GM23338 (cell line): ENCODE measurements around the gene DENND11. TPM values are rescaled to one million over a fixed set of nuclear protein-coding genes. Genes with fewer than 3 reads are reported as not detected.

Experiments used
- ATAC-seq: fragments of 200-7000 bp; cut with Tn5 transposase; 3 replicates; pipeline ENCODE4 v1.9.1; 2020
- DNase-seq: peaks from one replicate; pipeline ENCODE4 v3.0.0-alpha.2; 2015; ENCODE audit warnings: low spot score
- H2AFZ ChIP-seq: fragments of 200-600 bp; sonication (generic); 2 replicates; pipeline ENCODE4 v1.8.0; 2016; ENCODE audit warnings: antibody characterized with exemption, mild to moderate bottlenecking, moderate library complexity
- H3F3A ChIP-seq: fragments of 200-600 bp; sonication (generic); replicated peaks from 2 replicates; pipeline ENCODE4 v1.8.0; 2017; ENCODE audit warnings: antibody characterized with exemption, mixed run types, low read depth
- H3K27ac ChIP-seq: fragments of 200-600 bp; sonication (generic); 2 replicates; pipeline ENCODE4 v1.6.1; 2016; ENCODE audit warnings: low read depth
- H3K27me3 ChIP-seq: fragments of 200-600 bp; sonication (generic); 2 replicates; pipeline ENCODE4 v1.8.0; 2016; ENCODE audit warnings: mild to moderate bottlenecking, mixed run types, moderate library complexity; ENCODE audit not compliant: insufficient read depth
- H3K36me3 ChIP-seq: fragments of 200-600 bp; sonication (generic); 2 replicates; pipeline ENCODE4 v1.8.0; 2016; ENCODE audit warnings: mild to moderate bottlenecking; ENCODE audit not compliant: insufficient read depth
- H3K4me1 ChIP-seq: fragments of 200-600 bp; sonication (generic); 2 replicates; pipeline ENCODE4 v1.8.0; 2016; ENCODE audit warnings: mild to moderate bottlenecking, moderate library complexity; ENCODE audit not compliant: insufficient read depth
- H3K4me2 ChIP-seq: fragments of 200-600 bp; sonication (generic); 2 replicates; pipeline ENCODE4 v1.7.1; 2017; ENCODE audit warnings: mixed run types
- H3K4me3 ChIP-seq: fragments of 200-600 bp; sonication (generic); 2 replicates; pipeline ENCODE4 v1.6.1; 2016; ENCODE audit warnings: mixed run types
- H3K79me2 ChIP-seq: fragments of 200-600 bp; sonication (generic); replicated peaks from 2 replicates; pipeline ENCODE4 v1.8.0; 2017; ENCODE audit warnings: mild to moderate bottlenecking; ENCODE audit not compliant: insufficient read depth
- H3K9me2 ChIP-seq: fragments of 200-600 bp; sonication (generic); 2 replicates; pipeline ENCODE4 v1.8.0; 2017; ENCODE audit not compliant: insufficient read depth
- H4K20me1 ChIP-seq: fragments of 200-600 bp; sonication (generic); replicated peaks from 2 replicates; pipeline ENCODE4 v1.8.0; 2017; ENCODE audit warnings: mild to moderate bottlenecking; ENCODE audit not compliant: insufficient read depth
- H3K27ac Mint-ChIP-seq: 2 replicates; pipeline ENCODE4 v1.8.0; 2020; ENCODE audit warnings: inconsistent platforms, mild to moderate bottlenecking, moderate library complexity, mixed read lengths
- H3K27me3 Mint-ChIP-seq: 3 replicates; pipeline ENCODE4 v1.8.0; 2022; ENCODE audit warnings: low read depth, mild to moderate bottlenecking, moderate library complexity, mixed read lengths, inconsistent platforms; ENCODE audit not compliant: insufficient read depth, poor library complexity
- H3K36me3 Mint-ChIP-seq: 3 replicates; pipeline ENCODE4 v1.8.0; 2021; ENCODE audit warnings: low read depth, mild to moderate bottlenecking, inconsistent platforms, moderate library complexity, mixed read lengths
- H3K4me1 Mint-ChIP-seq: 3 replicates; pipeline ENCODE4 v1.8.0; 2020; ENCODE audit warnings: mild to moderate bottlenecking, inconsistent platforms, mixed read lengths
- H3K4me3 Mint-ChIP-seq: 3 replicates; pipeline ENCODE4 v1.8.0; 2021; ENCODE audit warnings: moderate library complexity, mild to moderate bottlenecking, inconsistent platforms, mixed read lengths
- H3K9me3 Mint-ChIP-seq: 3 replicates; pipeline ENCODE4 v1.8.0; 2020; ENCODE audit warnings: moderate library complexity, mild to moderate bottlenecking, inconsistent platforms, mixed read lengths
- CREB1 ChIP-seq: fragments of 250-450 bp; sonication (Bioruptor Pico); IDR thresholded peaks from 2 replicates; pipeline ENCODE4 v1.5.0; 2020; ENCODE audit warnings: low read depth, mild to moderate bottlenecking, moderate library complexity
- ETS1 ChIP-seq: IDR thresholded peaks from 2 replicates; pipeline ENCODE4 v1.6.1; 2016; ENCODE audit warnings: antibody characterized with exemption
- EZH2 ChIP-seq: fragments of 200-600 bp; sonication (generic); IDR thresholded peaks from one replicate; pipeline ENCODE4 v1.8.0; 2017; ENCODE audit warnings: antibody characterized with exemption, mild to moderate bottlenecking, low read depth; ENCODE audit not compliant: unreplicated experiment
- JUNB ChIP-seq: IDR thresholded peaks from one replicate; pipeline ENCODE4 v1.6.1; 2016; ENCODE audit warnings: antibody characterized with exemption; ENCODE audit not compliant: unreplicated experiment
- NANOG ChIP-seq: IDR thresholded peaks from 2 replicates; pipeline ENCODE4 v1.6.1; 2016; ENCODE audit warnings: antibody characterized with exemption, borderline replicate concordance
- POLR2AphosphoS5 ChIP-seq: IDR thresholded peaks from 2 replicates; pipeline ENCODE4 v1.6.1; 2016; ENCODE audit warnings: antibody characterized with exemption, low read depth
- STAT1 ChIP-seq: IDR thresholded peaks from one replicate; pipeline ENCODE4 v1.6.1; 2016; ENCODE audit warnings: antibody characterized with exemption; ENCODE audit not compliant: unreplicated experiment
- ZNF114 ChIP-seq: fragments of 250-450 bp; sonication (Bioruptor Pico); IDR thresholded peaks from 2 replicates; pipeline ENCODE4 v1.5.0; 2020; ENCODE audit warnings: mild to moderate bottlenecking, moderate library complexity
- ZNF331 ChIP-seq: fragments of 250-450 bp; sonication (Bioruptor Pico); IDR thresholded peaks from 2 replicates; pipeline ENCODE4 v1.5.0; 2020; ENCODE audit warnings: low read depth, mild to moderate bottlenecking, moderate library complexity
- polyA plus RNA-seq: library from polyadenylated mRNA; unstranded; fragments of >200 nt; fragmentation: Nextera tagmentation; extraction: Ambion mirVana; gene quantifications from 2 replicates; pipeline ENCODE4 v1.2.1, GENCODE V29; 2016
- total RNA-seq: library from RNA; depleted of rRNA; stranded (reverse); fragments of >200 nt; shearing (Covaris generic); gene quantifications from 2 replicates; pipeline ENCODE4 v1.2.3, GENCODE V29; 2014
- TF ChIP-seq, protein P1 (sequence below), 2 experiments: fragments of 200-600 bp in 1 of 2; sonication (generic) in 1 of 2; conservative IDR thresholded peaks; 2 replicates each; pipeline versions ENCODE4 v1.5.1 to v1.6.1; 2016 to 2017; ENCODE audit warnings: antibody characterized with exemption in 2 of 2, low read depth in 2 of 2, mild to moderate bottlenecking in 2 of 2, moderate library complexity in 1 of 2
- TF ChIP-seq, protein P2 (sequence below): fragments of 250-450 bp; sonication (Bioruptor Pico); IDR thresholded peaks from 2 replicates; pipeline ENCODE4 v1.5.0; 2020; ENCODE audit warnings: mild to moderate bottlenecking, moderate library complexity

The DENND11 gene
- total and polyA plus RNA-seq, 2 experiments from 2014 or later: 5.1 to 29.5 TPM

GRCh38 chr7:141712603-141713255 lies 10.8 kb upstream of the DENND11 start:
- Mint-ChIP-seq H3K4me3 (no peak overlapping the region), H3K36me3 (no peaks in the 10 kb centered on the region), H3K4me1 (peaks cover 64% of the 10 kb centered on the region), H3K27ac (no peak overlapping the region), H3K27me3 (peaks cover 7% of the 10 kb centered on the region), H3K9me3 (no peaks in the 10 kb centered on the region)
- Histone ChIP-seq H3K79me2 (no peaks in the 10 kb centered on the region), H3K36me3 (no peaks in the 10 kb centered on the region), H2AFZ (no peak overlapping the region), H4K20me1 (no peaks in the 10 kb centered on the region), H3K9me2 (no peaks in the 10 kb centered on the region), H3K4me1 (peaks cover 47% of the 10 kb centered on the region), H3K4me3 (no peak overlapping the region), H3K27ac (no peak overlapping the region), H3F3A (no peaks in the 10 kb centered on the region), H3K4me2 (no peak overlapping the region), H3K27me3 (no peaks in the 10 kb centered on the region)
- DNase-seq: no peak
- TF ChIP-seq, protein P1, sequence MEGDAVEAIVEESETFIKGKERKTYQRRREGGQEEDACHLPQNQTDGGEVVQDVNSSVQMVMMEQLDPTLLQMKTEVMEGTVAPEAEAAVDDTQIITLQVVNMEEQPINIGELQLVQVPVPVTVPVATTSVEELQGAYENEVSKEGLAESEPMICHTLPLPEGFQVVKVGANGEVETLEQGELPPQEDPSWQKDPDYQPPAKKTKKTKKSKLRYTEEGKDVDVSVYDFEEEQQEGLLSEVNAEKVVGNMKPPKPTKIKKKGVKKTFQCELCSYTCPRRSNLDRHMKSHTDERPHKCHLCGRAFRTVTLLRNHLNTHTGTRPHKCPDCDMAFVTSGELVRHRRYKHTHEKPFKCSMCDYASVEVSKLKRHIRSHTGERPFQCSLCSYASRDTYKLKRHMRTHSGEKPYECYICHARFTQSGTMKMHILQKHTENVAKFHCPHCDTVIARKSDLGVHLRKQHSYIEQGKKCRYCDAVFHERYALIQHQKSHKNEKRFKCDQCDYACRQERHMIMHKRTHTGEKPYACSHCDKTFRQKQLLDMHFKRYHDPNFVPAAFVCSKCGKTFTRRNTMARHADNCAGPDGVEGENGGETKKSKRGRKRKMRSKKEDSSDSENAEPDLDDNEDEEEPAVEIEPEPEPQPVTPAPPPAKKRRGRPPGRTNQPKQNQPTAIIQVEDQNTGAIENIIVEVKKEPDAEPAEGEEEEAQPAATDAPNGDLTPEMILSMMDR (conservative IDR thresholded peaks at IDR 0.05; ENCODE audit: low read depth in 2 of 2): no peak
- TF ChIP-seq ZNF331 (CRISPR knock-in tag) (no peak), JUNB (no peak), ZNF114 (CRISPR knock-in tag) (no peak), POLR2AphosphoS5 (no peak), STAT1 (no peak), CREB1 (CRISPR knock-in tag) (no peak), NANOG (no peak), EZH2 (no peak), ETS1 (no peak)
- TF ChIP-seq, protein P2, sequence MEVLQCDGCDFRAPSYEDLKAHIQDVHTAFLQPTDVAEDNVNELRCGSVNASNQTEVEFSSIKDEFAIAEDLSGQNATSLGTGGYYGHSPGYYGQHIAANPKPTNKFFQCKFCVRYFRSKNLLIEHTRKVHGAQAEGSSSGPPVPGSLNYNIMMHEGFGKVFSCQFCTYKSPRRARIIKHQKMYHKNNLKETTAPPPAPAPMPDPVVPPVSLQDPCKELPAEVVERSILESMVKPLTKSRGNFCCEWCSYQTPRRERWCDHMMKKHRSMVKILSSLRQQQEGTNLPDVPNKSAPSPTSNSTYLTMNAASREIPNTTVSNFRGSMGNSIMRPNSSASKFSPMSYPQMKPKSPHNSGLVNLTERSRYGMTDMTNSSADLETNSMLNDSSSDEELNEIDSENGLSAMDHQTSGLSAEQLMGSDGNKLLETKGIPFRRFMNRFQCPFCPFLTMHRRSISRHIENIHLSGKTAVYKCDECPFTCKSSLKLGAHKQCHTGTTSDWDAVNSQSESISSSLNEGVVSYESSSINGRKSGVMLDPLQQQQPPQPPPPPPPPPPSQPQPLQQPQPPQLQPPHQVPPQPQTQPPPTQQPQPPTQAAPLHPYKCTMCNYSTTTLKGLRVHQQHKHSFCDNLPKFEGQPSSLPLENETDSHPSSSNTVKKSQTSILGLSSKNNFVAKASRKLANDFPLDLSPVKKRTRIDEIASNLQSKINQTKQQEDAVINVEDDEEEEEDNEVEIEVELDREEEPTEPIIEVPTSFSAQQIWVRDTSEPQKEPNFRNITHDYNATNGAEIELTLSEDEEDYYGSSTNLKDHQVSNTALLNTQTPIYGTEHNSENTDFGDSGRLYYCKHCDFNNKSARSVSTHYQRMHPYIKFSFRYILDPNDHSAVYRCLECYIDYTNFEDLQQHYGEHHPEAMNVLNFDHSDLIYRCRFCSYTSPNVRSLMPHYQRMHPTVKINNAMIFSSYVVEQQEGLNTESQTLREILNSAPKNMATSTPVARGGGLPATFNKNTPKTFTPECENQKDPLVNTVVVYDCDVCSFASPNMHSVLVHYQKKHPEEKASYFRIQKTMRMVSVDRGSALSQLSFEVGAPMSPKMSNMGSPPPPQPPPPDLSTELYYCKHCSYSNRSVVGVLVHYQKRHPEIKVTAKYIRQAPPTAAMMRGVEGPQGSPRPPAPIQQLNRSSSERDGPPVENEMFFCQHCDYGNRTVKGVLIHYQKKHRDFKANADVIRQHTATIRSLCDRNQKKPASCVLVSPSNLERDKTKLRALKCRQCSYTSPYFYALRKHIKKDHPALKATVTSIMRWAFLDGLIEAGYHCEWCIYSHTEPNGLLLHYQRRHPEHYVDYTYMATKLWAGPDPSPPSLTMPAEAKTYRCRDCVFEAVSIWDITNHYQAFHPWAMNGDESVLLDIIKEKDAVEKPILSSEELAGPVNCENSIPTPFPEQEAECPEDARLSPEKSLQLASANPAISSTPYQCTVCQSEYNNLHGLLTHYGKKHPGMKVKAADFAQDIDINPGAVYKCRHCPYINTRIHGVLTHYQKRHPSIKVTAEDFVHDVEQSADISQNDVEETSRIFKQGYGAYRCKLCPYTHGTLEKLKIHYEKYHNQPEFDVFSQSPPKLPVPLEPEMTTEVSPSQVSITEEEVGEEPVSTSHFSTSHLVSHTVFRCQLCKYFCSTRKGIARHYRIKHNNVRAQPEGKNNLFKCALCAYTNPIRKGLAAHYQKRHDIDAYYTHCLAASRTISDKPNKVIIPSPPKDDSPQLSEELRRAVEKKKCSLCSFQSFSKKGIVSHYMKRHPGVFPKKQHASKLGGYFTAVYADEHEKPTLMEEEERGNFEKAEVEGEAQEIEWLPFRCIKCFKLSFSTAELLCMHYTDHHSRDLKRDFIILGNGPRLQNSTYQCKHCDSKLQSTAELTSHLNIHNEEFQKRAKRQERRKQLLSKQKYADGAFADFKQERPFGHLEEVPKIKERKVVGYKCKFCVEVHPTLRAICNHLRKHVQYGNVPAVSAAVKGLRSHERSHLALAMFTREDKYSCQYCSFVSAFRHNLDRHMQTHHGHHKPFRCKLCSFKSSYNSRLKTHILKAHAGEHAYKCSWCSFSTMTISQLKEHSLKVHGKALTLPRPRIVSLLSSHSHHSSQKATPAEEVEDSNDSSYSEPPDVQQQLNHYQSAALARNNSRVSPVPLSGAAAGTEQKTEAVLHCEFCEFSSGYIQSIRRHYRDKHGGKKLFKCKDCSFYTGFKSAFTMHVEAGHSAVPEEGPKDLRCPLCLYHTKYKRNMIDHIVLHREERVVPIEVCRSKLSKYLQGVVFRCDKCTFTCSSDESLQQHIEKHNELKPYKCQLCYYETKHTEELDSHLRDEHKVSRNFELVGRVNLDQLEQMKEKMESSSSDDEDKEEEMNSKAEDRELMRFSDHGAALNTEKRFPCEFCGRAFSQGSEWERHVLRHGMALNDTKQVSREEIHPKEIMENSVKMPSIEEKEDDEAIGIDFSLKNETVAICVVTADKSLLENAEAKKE: no peak
- no peak for ATAC-seq
